ENCODE results near the gene GALNT17.

Gene GALNT17

GRCh38 chr7:71283802-71284201 is 151.9 kb downstream of the GALNT17 start:
- TF ChIP-seq SIN3A (IDR thresholded peaks at IDR 0.05; ENCODE audit: borderline replicate concordance, insufficient read depth, low read length) (no peak), POLR2AphosphoS5 (IDR thresholded peaks at IDR 0.05; ENCODE audit: low read depth, low read length) (no peak), FOXP2 (optimal IDR thresholded peaks at IDR 0.05; ENCODE audit: borderline replicate concordance, extremely low read depth, extremely low read length, insufficient read depth) (no peak)
- TF ChIP-seq, protein P1, sequence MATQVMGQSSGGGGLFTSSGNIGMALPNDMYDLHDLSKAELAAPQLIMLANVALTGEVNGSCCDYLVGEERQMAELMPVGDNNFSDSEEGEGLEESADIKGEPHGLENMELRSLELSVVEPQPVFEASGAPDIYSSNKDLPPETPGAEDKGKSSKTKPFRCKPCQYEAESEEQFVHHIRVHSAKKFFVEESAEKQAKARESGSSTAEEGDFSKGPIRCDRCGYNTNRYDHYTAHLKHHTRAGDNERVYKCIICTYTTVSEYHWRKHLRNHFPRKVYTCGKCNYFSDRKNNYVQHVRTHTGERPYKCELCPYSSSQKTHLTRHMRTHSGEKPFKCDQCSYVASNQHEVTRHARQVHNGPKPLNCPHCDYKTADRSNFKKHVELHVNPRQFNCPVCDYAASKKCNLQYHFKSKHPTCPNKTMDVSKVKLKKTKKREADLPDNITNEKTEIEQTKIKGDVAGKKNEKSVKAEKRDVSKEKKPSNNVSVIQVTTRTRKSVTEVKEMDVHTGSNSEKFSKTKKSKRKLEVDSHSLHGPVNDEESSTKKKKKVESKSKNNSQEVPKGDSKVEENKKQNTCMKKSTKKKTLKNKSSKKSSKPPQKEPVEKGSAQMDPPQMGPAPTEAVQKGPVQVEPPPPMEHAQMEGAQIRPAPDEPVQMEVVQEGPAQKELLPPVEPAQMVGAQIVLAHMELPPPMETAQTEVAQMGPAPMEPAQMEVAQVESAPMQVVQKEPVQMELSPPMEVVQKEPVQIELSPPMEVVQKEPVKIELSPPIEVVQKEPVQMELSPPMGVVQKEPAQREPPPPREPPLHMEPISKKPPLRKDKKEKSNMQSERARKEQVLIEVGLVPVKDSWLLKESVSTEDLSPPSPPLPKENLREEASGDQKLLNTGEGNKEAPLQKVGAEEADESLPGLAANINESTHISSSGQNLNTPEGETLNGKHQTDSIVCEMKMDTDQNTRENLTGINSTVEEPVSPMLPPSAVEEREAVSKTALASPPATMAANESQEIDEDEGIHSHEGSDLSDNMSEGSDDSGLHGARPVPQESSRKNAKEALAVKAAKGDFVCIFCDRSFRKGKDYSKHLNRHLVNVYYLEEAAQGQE (IDR thresholded peaks at IDR 0.05; ENCODE audit: insufficient read depth in 1 of 2, low read depth in 2 of 2, low read length in 2 of 2) = no peak

- TF ChIP-seq FOXP2 (optimal IDR thresholded peaks at IDR 0.05; ENCODE audit: borderline replicate concordance, extremely low read depth, extremely low read length, insufficient read depth) = no peak
These were observed 153.7 kb downstream of the GALNT17 start for GRCh38 chr7:71285571-71286145.

GRCh38 chr7:71286336-71286735 is 154.4 kb downstream of the GALNT17 start:
- TF ChIP-seq POLR2AphosphoS5 (IDR thresholded peaks at IDR 0.05; ENCODE audit: low read depth, low read length) (no peak), TAF1 (IDR thresholded peaks at IDR 0.05; ENCODE audit: borderline replicate concordance, insufficient read depth, low read length) (no peak), FOXP2 (optimal IDR thresholded peaks at IDR 0.05; ENCODE audit: borderline replicate concordance, extremely low read depth, extremely low read length, insufficient read depth) (no peak), SIN3A (IDR thresholded peaks at IDR 0.05; ENCODE audit: borderline replicate concordance, insufficient read depth, low read length) (no peak)
- TF ChIP-seq, protein P1 (IDR thresholded peaks at IDR 0.05; ENCODE audit: insufficient read depth in 1 of 2, low read depth in 2 of 2, low read length in 2 of 2) = no peak

DNA sequence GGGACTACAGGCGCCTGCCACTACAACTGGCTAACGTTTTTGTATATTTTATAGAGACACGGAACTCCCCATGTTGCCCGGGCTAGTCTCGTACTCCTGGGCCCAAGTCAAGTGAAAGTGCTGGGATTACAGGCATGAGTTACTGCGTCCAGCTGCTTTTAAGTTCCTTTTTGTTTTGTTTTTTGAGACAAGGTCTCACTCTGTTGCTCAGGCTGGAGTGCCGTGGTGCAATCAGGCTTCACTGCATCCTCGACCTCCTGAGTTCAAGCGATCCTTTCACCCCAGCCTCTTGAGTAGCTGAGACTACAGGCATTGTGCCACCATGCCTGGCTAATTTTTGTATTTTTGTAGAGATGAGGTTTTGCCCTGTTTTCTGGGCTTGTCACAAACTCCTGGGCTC is 155.0 kb downstream of the GALNT17 start:
- TF ChIP-seq TAF1 (IDR thresholded peaks at IDR 0.05; ENCODE audit: borderline replicate concordance, insufficient read depth, low read length) (no peak), SIN3A (IDR thresholded peaks at IDR 0.05; ENCODE audit: borderline replicate concordance, insufficient read depth, low read length) (no peak), POLR2AphosphoS5 (IDR thresholded peaks at IDR 0.05; ENCODE audit: low read depth, low read length) (no peak), FOXP2 (optimal IDR thresholded peaks at IDR 0.05; ENCODE audit: borderline replicate concordance, extremely low read depth, extremely low read length, insufficient read depth) (no peak)
- TF ChIP-seq, protein P1 (IDR thresholded peaks at IDR 0.05; ENCODE audit: insufficient read depth in 1 of 2, low read depth in 2 of 2, low read length in 2 of 2) = no peak

- TF ChIP-seq POLR2AphosphoS5 (IDR thresholded peaks at IDR 0.05; ENCODE audit: low read depth, low read length) = no peak
- no peak for TF ChIP-seq FOXP2 (optimal IDR thresholded peaks at IDR 0.05; ENCODE audit: borderline replicate concordance, extremely low read depth, extremely low read length, insufficient read depth)
- TF ChIP-seq, protein P1 (IDR thresholded peaks at IDR 0.05; ENCODE audit: insufficient read depth in 1 of 2, low read depth in 2 of 2, low read length in 2 of 2) = no peak
- no peak for TF ChIP-seq SIN3A (IDR thresholded peaks at IDR 0.05; ENCODE audit: borderline replicate concordance, insufficient read depth, low read length)
- no peak for TF ChIP-seq TAF1 (IDR thresholded peaks at IDR 0.05; ENCODE audit: borderline replicate concordance, insufficient read depth, low read length)
These were observed 158.5 kb downstream of the GALNT17 start for GRCh38 chr7:71290452-71290851.
